Stimulated activated CD8-positive, alpha-beta memory T cell treated with anti-CD3 and anti-CD28 coated beads, Interleukin-4, amount 100 ng/mL, for 4 hours (primary cell): ENCODE results near the gene NEURL1.

Experiments
- DNase-seq, 2 donors: peaks; one replicate each; pipeline ENCODE4 v3.0.0-alpha.2; 2020; ENCODE audit warnings: low read depth in 2 of 2, low spot score in 1 of 2

NEURL1 gene

GRCh38 chr10:103582331-103583123, 89.0 kb downstream of the NEURL1 start:
- no peak for DNase-seq

GRCh38 chr10:103583871-103584215, 90.3 kb downstream of the NEURL1 start:
- no peak for DNase-seq

GRCh38 chr10:103584216-103585010, 90.9 kb downstream of the NEURL1 start:
- peak; percentile 13 to 53 for DNase-seq

GRCh38 chr10:103585011-103585405, 91.5 kb downstream of the NEURL1 start:
- DNase-seq, result no peak

GRCh38 chr10:103587073-103587472, 93.6 kb downstream of the NEURL1 start:
- DNase-seq, result no peak

GRCh38 chr10:103589074-103589630, 95.6 kb downstream of the NEURL1 start:
- DNase-seq, result no peak

- no peak for DNase-seq
Observed at GRCh38 chr10:103590060-103590459, 96.6 kb downstream of the NEURL1 start.

- no peak for DNase-seq
Observed at GRCh38 chr10:103590744-103591291, 97.3 kb downstream of the NEURL1 start.

GRCh38 chr10:103592186-103593021, 98.9 kb downstream of the NEURL1 start:
- DNase-seq, result peak in 1 of 2 donors; percentile 13

GRCh38 chr10:103593022-103593570, 99.6 kb downstream of the NEURL1 start:
- DNase-seq, result no peak

GRCh38 chr10:103595933-103596726, 102.6 kb downstream of the NEURL1 start:
- DNase-seq, result no peak

GRCh38 chr10:103597003-103597402, 103.5 kb downstream of the NEURL1 start:
- no peak for DNase-seq

GRCh38 chr10:103598654-103599115, 105.2 kb downstream of the NEURL1 start:
- DNase-seq, result no peak

GRCh38 chr10:103599211-103599610, 105.7 kb downstream of the NEURL1 start:
- DNase-seq, result no peak

GRCh38 chr10:103599907-103600306, 106.4 kb downstream of the NEURL1 start:
- DNase-seq, result no peak

GRCh38 chr10:103600325-103600724, 106.8 kb downstream of the NEURL1 start:
- DNase-seq, result no peak

GRCh38 chr10:103600956-103601569, 107.6 kb downstream of the NEURL1 start:
- no peak for DNase-seq

- no peak for DNase-seq
Observed at GRCh38 chr10:103602028-103602851, 108.7 kb downstream of the NEURL1 start.

- DNase-seq, result no peak
Observed at GRCh38 chr10:103602852-103603155, 109.3 kb downstream of the NEURL1 start.
